ENCODE measurements around the gene MSI2.

MSI2 gene

DNA sequence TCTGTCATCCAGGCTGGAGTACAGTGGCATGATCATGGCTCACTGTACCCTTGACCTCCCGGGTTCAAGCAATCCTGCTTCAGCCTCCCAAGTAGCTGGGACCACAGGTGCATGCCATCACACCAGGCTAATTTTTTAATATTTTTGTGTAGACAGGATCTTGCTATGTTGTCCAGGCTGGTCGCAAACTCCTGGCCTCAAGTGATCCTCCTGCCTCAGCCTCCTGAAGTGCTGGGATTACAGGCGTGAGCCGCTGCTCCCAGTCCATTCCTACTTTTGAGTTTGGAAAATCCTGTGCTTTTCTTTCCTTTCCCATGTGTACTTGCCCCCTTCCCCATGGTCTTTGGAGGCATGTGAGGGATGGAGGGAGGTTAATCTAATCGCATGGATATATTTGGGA is 60.0 kb downstream of the MSI2 start:
- 0 out of 2 replicates have a peak, but pooled peaks cover 3% of the 10 kb centered on the region for H3K4me1 ChIP-seq
- TF ChIP-seq, protein P1, sequence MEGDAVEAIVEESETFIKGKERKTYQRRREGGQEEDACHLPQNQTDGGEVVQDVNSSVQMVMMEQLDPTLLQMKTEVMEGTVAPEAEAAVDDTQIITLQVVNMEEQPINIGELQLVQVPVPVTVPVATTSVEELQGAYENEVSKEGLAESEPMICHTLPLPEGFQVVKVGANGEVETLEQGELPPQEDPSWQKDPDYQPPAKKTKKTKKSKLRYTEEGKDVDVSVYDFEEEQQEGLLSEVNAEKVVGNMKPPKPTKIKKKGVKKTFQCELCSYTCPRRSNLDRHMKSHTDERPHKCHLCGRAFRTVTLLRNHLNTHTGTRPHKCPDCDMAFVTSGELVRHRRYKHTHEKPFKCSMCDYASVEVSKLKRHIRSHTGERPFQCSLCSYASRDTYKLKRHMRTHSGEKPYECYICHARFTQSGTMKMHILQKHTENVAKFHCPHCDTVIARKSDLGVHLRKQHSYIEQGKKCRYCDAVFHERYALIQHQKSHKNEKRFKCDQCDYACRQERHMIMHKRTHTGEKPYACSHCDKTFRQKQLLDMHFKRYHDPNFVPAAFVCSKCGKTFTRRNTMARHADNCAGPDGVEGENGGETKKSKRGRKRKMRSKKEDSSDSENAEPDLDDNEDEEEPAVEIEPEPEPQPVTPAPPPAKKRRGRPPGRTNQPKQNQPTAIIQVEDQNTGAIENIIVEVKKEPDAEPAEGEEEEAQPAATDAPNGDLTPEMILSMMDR (IDR thresholded peaks at IDR 0.05; ENCODE audit: low read depth, low read length) = no peak
- no peak for DNase-seq
- H3K9me3 ChIP-seq = no peaks in the 10 kb centered on the region
- no peak overlapping the region for H3K4me3 ChIP-seq (ENCODE audit: low read depth, low read length)
- H3K27me3 ChIP-seq = no peaks in the 10 kb centered on the region
- peaks cover 21% of the 10 kb centered on the region for H3K36me3 ChIP-seq

GRCh38 chr17:57317079-57317478 is 60.8 kb downstream of the MSI2 start:
- no peak for DNase-seq
- Histone ChIP-seq H3K27me3 (no peaks in the 10 kb centered on the region), H3K4me3 (ENCODE audit: low read depth, low read length) (no peak overlapping the region), H3K36me3 (peaks cover 21% of the 10 kb centered on the region), H3K9me3 (no peaks in the 10 kb centered on the region), H3K4me1 (0 out of 2 replicates have a peak, but pooled peaks cover 3% of the 10 kb centered on the region)
- TF ChIP-seq, protein P1 (IDR thresholded peaks at IDR 0.05; ENCODE audit: low read depth, low read length) = no peak

- Histone ChIP-seq H3K9me3 (no peaks in the 10 kb centered on the region), H3K27me3 (no peaks in the 10 kb centered on the region), H3K4me1 (0 out of 2 replicates have a peak, but pooled peaks cover 3% of the 10 kb centered on the region), H3K36me3 (peaks cover 26% of the 10 kb centered on the region), H3K4me3 (ENCODE audit: low read depth, low read length) (no peak overlapping the region)
- TF ChIP-seq, protein P1 (IDR thresholded peaks at IDR 0.05; ENCODE audit: low read depth, low read length) = no peak
- DNase-seq = no peak
Observed at GRCh38 chr17:57318913-57319312, 62.6 kb downstream of the MSI2 start.

DNA sequence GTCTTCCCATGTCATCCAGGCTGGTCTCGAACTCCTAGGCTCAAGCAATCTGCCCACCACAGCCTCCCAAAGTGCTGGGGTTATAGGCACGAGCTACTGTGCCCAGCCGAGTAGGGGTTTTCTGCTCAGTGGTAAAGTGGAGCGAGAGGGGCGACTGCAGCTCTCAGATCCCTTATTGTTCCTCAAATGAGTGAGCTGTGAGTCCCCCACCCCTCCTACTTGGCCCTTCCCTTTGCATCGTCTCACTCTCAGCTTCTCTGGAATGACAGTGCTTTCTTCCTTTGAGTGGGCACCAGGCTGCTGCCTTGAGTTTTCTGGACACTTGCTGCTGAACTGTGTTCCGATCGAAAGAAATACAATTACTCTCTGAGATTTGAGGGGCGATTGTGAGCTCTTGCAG is 63.5 kb downstream of the MSI2 start:
- TF ChIP-seq, protein P1 (IDR thresholded peaks at IDR 0.05; ENCODE audit: low read depth, low read length) = no peak
- Histone ChIP-seq H3K36me3 (peaks cover 35% of the 10 kb centered on the region), H3K4me3 (ENCODE audit: low read depth, low read length) (no peak overlapping the region), H3K27me3 (no peaks in the 10 kb centered on the region), H3K9me3 (no peaks in the 10 kb centered on the region), H3K4me1 (0 out of 2 replicates have a peak, but pooled peaks cover 2% of the 10 kb centered on the region)
- no peak for DNase-seq

- DNase-seq = no peak
- no peaks in the 10 kb centered on the region for H3K9me3 ChIP-seq
- no peaks in the 10 kb centered on the region for H3K27me3 ChIP-seq
- H3K4me1 ChIP-seq = peaks cover 6% of the 10 kb centered on the region
- no peak overlapping the region for H3K4me3 ChIP-seq (ENCODE audit: low read depth, low read length)
- H3K36me3 ChIP-seq = peaks cover 48% of the 10 kb centered on the region
- TF ChIP-seq, protein P1 (IDR thresholded peaks at IDR 0.05; ENCODE audit: low read depth, low read length) = no peak
Observed at GRCh38 chr17:57323391-57323790, 67.1 kb downstream of the MSI2 start.

GRCh38 chr17:57324060-57324459 is 67.7 kb downstream of the MSI2 start:
- no peak overlapping the region for H3K4me3 ChIP-seq (ENCODE audit: low read depth, low read length)
- H3K9me3 ChIP-seq = no peaks in the 10 kb centered on the region
- H3K4me1 ChIP-seq = peaks cover 13% of the 10 kb centered on the region
- DNase-seq = no peak
- TF ChIP-seq, protein P1 (IDR thresholded peaks at IDR 0.05; ENCODE audit: low read depth, low read length) = no peak
- H3K27me3 ChIP-seq = no peaks in the 10 kb centered on the region
- peaks cover 44% of the 10 kb centered on the region for H3K36me3 ChIP-seq
